ENCODE data around the gene PIGQ.
"Not testable (repeated sequence)": the region's sequence is repeated elsewhere in the genome, so short reads cannot be mapped to it uniquely, and the experiment has no call there.

PIGQ gene

GRCh38 chr16:583815-584591 lies 14.2 kb downstream of the PIGQ start:
- in situ Hi-C loops (cut with MboI; ENCODE audit: low sequenced_read_pairs): no loop called here

- in situ Hi-C loops (cut with MboI; ENCODE audit: low sequenced_read_pairs): no loop called here
Observed at GRCh38 chr16:585351-585750, 15.6 kb downstream of the PIGQ start.

GRCh38 chr16:586047-586644 lies 16.4 kb downstream of the PIGQ start:
- in situ Hi-C loops (cut with MboI; ENCODE audit: low sequenced_read_pairs): no loop called here

- in situ Hi-C loops (cut with MboI; ENCODE audit: low sequenced_read_pairs): no loop called here
Observed at GRCh38 chr16:586645-587590, 17.1 kb downstream of the PIGQ start.

- in situ Hi-C loops (cut with MboI; ENCODE audit: low sequenced_read_pairs): no loop called here
Observed at GRCh38 chr16:588639-588888, 18.8 kb downstream of the PIGQ start.

GRCh38 chr16:588889-589657 lies 19.3 kb downstream of the PIGQ start:
- in situ Hi-C loops (cut with MboI; ENCODE audit: low sequenced_read_pairs): no loop called here

GRCh38 chr16:589658-590187 lies 20.0 kb downstream of the PIGQ start, which contains the start of gene RAB40C:
Gene RAB40C (plus strand): TSS chr16:590066. CDS start chr16:590292, 226 bp downstream.
- in situ Hi-C loops (cut with MboI; ENCODE audit: low sequenced_read_pairs): no loop called here

GRCh38 chr16:590188-590814 lies 20.5 kb downstream of the PIGQ start:
- in situ Hi-C loops (cut with MboI; ENCODE audit: low sequenced_read_pairs): no loop called here

GRCh38 chr16:590815-591200 lies 21.0 kb downstream of the PIGQ start:
- in situ Hi-C loops (cut with MboI; ENCODE audit: low sequenced_read_pairs): no loop called here

- in situ Hi-C loops (cut with MboI; ENCODE audit: low sequenced_read_pairs): no loop called here
Observed at GRCh38 chr16:591231-591630, 21.5 kb downstream of the PIGQ start.

GRCh38 chr16:591892-592517 lies 22.2 kb downstream of the PIGQ start:
- in situ Hi-C loops (cut with MboI; ENCODE audit: low sequenced_read_pairs): no loop called here

- in situ Hi-C loops (cut with MboI; ENCODE audit: low sequenced_read_pairs): no loop called here
Observed at GRCh38 chr16:592518-593306, 22.9 kb downstream of the PIGQ start.

GRCh38 chr16:593406-593805 lies 23.6 kb downstream of the PIGQ start:
- in situ Hi-C loops (cut with MboI; ENCODE audit: low sequenced_read_pairs): no loop called here

GRCh38 chr16:593807-594206 lies 24.0 kb downstream of the PIGQ start:
- in situ Hi-C loops (cut with MboI; ENCODE audit: low sequenced_read_pairs): no loop called here

GRCh38 chr16:595094-595528 lies 25.3 kb downstream of the PIGQ start:
- in situ Hi-C loops (cut with MboI; ENCODE audit: low sequenced_read_pairs): no loop called here

GRCh38 chr16:595942-596735 lies 26.4 kb downstream of the PIGQ start:
- in situ Hi-C loops (cut with MboI; ENCODE audit: low sequenced_read_pairs): no loop called here

GRCh38 chr16:596736-597060 lies 26.9 kb downstream of the PIGQ start:
- in situ Hi-C loops (cut with MboI; ENCODE audit: low sequenced_read_pairs): no loop called here

- in situ Hi-C loops (cut with MboI; ENCODE audit: low sequenced_read_pairs): not testable (repeated sequence)
Observed at GRCh38 chr16:597655-598054, 27.9 kb downstream of the PIGQ start.
